GM19452 (cell line): ENCODE measurements around the gene FAM193B.

ENCODE experiments used
- ATAC-seq: cut with Tn5 transposase; IDR thresholded peaks from one replicate; pipeline ENCODE4 v1.9.1; 2021; ENCODE audit not compliant: unreplicated experiment

FAM193B gene

GRCh38 chr5:177501874-177502678 is 52.3 kb downstream of the FAM193B start:
- no peak for ATAC-seq

- peak; percentile 31 for ATAC-seq
These were observed 53.5 kb downstream of the FAM193B start for GRCh38 chr5:177500685-177501522.

GRCh38 chr5:177499842-177500241 is 54.5 kb downstream of the FAM193B start:
- no peak for ATAC-seq

- ATAC-seq: no peak
These were observed 56.2 kb downstream of the FAM193B start for GRCh38 chr5:177498013-177498787.

- ATAC-seq: peak; percentile 68
These were observed 56.9 kb downstream of the FAM193B start, which contains the start of gene PDLIM7 for GRCh38 chr5:177497292-177498012. Gene PDLIM7, minus strand, starts transcription at chr5:177497604. Its CDS starts 1,092 bp downstream, at chr5:177496512.

- peak; percentile 0 for ATAC-seq
These were observed 57.6 kb downstream of the FAM193B start for GRCh38 chr5:177496727-177497291.

GRCh38 chr5:177496070-177496726 is 58.2 kb downstream of the FAM193B start:
- ATAC-seq: no peak

GRCh38 chr5:177495243-177496060 is 58.9 kb downstream of the FAM193B start:
- no peak for ATAC-seq

GRCh38 chr5:177494346-177495195 is 59.8 kb downstream of the FAM193B start:
- ATAC-seq: no peak

GRCh38 chr5:177493795-177494345 is 60.5 kb downstream of the FAM193B start:
- ATAC-seq: no peak

- ATAC-seq: no peak
These were observed 61.5 kb downstream of the FAM193B start for GRCh38 chr5:177492841-177493240.

- ATAC-seq: no peak
These were observed 62.2 kb downstream of the FAM193B start for GRCh38 chr5:177491983-177492746.

- no peak for ATAC-seq
These were observed 62.9 kb downstream of the FAM193B start for GRCh38 chr5:177491429-177491945.

GRCh38 chr5:177490992-177491391 is 63.4 kb downstream of the FAM193B start:
- ATAC-seq: no peak

- no peak for ATAC-seq
These were observed 63.9 kb downstream of the FAM193B start for GRCh38 chr5:177490311-177490991.

GRCh38 chr5:177489119-177489716 is 65.1 kb downstream of the FAM193B start:
- no peak for ATAC-seq
